ENCODE data around the gene PTPN14. TPM values are rescaled to one million over a fixed set of nuclear protein-coding genes. Genes with fewer than 3 reads are reported as not detected.
"Not testable (repeated sequence)": the region's sequence is repeated elsewhere in the genome, so short reads cannot be mapped to it uniquely, and the experiment has no call there.

Gene PTPN14
- total RNA-seq, 2 donors from 2014 or later: 0.05 TPM; not detected in 1

DNA sequence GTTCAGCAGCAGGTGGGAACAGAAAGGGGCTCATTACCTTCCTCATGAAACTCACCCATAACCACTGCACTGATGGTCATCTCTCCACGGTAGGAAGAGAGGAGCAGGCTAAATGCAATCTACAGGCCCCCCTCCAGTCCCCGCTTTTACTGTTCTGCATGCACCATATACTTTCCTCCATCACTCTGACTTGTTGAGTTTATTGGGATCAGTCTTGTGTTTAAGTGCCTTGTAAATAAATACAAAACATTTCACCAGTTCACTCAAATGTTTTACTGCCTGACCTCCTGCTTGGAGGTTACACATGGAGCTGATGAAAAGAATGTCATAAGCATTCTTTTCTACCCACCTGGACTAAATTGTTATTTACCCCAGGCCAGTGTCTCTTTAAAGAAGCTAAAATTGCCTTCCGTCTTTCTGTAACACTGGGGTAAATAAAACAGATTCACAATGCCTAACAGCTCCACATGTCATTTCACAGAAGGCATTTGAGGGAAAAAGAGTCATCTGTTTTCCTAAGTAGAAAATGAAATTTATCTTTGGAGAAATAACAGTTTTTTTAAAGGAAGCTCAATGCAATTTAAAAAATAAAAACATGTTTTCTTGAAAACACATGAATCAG, 30.7 kb downstream of the PTPN14 start:
- no peak for DNase-seq
- Mint-ChIP-seq H3K27me3 (peaks cover 29% of the 10 kb centered on the region), H3K4me1 (peaks cover 5% of the 10 kb centered on the region), H3K36me3 (ENCODE audit: low read depth) (no peaks in the 10 kb centered on the region), H3K4me3 (no peak overlapping the region), H3K27ac (no peak overlapping the region)
- ATAC-seq: no peak
- H3K9me3 ChIP-seq (ENCODE audit: control insufficient read depth, low read length, poor library complexity, severe bottlenecking): no peaks in the 10 kb centered on the region

DNA sequence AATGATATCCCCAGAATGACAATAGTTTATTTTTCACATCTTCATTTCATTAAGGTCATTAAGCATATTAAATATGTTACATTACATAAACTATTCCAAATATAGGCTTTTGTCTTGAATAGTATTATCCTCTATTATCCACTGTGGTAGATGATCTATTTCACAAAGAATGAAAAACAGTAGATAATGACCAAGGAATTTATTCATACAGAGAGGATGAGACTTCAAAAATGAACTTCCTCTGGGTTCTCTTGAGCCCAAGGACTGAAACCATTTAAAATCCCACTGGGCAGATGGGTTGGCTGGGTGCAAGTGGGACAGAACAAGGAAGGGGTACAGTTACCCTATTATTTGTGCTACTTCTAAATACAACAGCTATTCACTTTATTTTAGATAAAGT, 33.0 kb downstream of the PTPN14 start:
- Mint-ChIP-seq H3K27ac (no peak overlapping the region), H3K27me3 (peaks cover 29% of the 10 kb centered on the region), H3K36me3 (ENCODE audit: low read depth) (no peaks in the 10 kb centered on the region), H3K4me3 (no peak overlapping the region), H3K4me1 (no peaks in the 10 kb centered on the region)
- ATAC-seq (no peak), DNase-seq (no peak)
- no peaks in the 10 kb centered on the region for H3K9me3 ChIP-seq (ENCODE audit: control insufficient read depth, low read length, poor library complexity, severe bottlenecking)

DNA sequence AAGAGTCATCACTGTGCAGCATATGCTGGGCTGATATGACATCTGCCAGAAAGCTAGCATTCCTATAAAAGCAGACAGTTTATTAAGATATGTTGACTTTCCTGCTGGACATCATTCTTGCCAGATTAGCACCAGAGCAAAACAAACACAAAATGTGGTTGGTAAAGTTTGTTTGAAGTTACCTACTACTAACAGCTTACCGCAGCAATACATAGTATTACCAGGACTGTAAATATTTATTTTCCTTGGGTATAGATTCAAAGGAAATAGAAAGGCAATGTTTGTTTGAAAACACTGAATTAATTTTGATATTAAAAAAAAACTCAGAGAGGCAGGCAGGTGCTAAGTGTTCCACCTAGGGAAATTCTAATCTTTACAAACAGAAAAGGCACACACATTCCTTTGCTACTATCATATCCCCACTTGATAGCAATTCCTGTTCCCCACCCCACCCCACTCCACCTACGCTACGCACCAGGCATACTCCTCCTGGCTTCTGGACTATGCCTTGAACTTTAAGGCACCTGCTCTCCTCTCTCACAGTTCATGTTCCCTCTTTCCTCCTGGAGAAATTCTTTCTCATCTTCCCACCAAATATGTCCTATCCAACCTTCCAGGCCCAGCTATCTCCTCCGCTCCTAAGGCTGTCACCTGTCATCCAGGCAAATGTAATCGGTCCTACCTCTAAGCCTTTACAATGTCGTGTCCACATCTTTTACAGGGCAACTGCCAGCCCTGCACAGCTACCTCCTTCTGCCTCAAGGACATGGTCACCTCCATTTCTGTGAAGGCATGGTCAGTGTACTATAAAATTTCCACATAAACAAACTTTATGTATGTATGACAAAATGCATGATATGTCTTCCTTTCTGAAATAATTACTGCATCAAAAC, 34.7 kb downstream of the PTPN14 start:
- H3K9me3 ChIP-seq (ENCODE audit: control insufficient read depth, low read length, poor library complexity, severe bottlenecking): no peaks in the 10 kb centered on the region
- ATAC-seq: no peak
- Mint-ChIP-seq H3K27me3 (peaks cover 37% of the 10 kb centered on the region), H3K36me3 (ENCODE audit: low read depth) (no peaks in the 10 kb centered on the region), H3K4me3 (no peak overlapping the region), H3K27ac (no peak overlapping the region), H3K4me1 (no peaks in the 10 kb centered on the region)
- no peak for DNase-seq

DNA sequence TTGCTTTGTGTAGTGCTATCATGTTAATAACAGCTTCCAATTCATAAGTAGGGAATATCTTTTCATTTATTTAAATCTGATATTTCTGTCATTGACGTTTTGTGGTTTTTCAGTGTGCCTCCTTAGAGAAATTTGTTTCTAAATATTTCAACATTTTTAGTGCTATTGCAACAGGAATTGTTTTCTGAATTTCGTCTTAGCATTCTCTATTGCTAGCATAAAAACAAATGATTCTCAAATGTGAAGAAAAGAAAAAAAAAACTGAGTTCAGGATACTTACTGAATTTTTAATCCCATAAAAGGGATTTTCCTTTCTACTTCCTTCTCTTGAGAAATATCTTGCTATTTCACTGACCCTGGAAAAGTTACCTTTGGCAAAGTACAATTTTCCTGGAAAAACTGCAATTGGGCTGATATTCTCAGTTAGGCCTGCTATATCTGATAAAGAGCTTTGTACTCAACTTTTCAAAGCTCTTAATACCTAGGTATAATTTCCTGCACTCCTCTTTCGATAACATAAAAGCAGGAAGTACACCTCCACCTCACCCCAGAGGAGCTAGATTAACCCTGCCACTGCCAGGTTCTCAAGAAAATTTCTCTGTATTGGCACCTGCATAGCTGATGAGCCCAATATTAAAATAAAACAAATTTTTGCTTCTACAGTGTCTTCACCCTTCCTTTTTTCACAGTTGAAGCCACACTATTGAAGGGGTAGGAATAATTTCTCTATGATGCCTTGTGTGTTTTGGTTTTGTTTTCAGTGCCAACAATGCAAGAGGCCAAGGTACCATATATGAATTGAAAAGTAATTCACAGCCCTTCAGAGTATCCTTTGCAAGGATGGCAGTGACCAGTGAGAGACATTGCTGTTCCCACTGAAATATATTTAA, 35.6 kb downstream of the PTPN14 start:
- no peaks in the 10 kb centered on the region for H3K9me3 ChIP-seq (ENCODE audit: control insufficient read depth, low read length, poor library complexity, severe bottlenecking)
- Mint-ChIP-seq H3K27ac (no peak overlapping the region), H3K4me3 (no peak overlapping the region), H3K27me3 (peaks cover 30% of the 10 kb centered on the region), H3K4me1 (no peaks in the 10 kb centered on the region), H3K36me3 (ENCODE audit: low read depth) (no peaks in the 10 kb centered on the region)
- DNase-seq: no peak
- no peak for ATAC-seq

DNA sequence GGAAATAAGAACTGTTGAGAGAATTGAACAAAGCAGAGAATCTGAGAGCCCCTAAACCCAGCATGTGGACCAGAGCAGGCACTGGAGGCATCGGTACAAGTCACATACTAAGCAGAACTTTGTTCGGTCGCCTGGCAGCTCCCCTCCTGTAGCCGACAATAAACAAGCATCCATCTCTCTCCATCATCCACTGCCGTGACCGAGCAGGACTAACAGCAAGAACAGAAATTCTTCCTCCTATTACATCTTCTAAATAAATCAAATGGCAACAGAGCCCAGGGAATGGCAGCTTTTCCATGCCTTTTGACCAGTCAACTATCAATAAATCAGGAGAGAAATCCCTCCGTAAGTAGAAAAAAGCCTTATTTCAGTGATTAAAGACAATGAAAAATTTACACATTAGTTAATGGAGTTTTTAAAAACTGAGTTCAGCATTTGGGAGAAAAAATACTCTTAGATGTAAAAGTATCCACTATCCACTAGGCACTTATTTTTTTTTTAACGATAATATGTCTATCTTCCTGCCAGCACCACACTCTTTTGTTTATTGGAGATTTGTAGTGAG, 36.5 kb downstream of the PTPN14 start:
- peaks cover 37% of the 10 kb centered on the region for H3K27me3 Mint-ChIP-seq
- no peak for DNase-seq
- no peaks in the 10 kb centered on the region for H3K36me3 Mint-ChIP-seq (ENCODE audit: low read depth)
- H3K4me3 Mint-ChIP-seq: no peak overlapping the region
- no peaks in the 10 kb centered on the region for H3K4me1 Mint-ChIP-seq
- no peak for ATAC-seq
- H3K9me3 ChIP-seq (ENCODE audit: control insufficient read depth, low read length, poor library complexity, severe bottlenecking): no peaks in the 10 kb centered on the region
- H3K27ac Mint-ChIP-seq: no peak overlapping the region

DNA sequence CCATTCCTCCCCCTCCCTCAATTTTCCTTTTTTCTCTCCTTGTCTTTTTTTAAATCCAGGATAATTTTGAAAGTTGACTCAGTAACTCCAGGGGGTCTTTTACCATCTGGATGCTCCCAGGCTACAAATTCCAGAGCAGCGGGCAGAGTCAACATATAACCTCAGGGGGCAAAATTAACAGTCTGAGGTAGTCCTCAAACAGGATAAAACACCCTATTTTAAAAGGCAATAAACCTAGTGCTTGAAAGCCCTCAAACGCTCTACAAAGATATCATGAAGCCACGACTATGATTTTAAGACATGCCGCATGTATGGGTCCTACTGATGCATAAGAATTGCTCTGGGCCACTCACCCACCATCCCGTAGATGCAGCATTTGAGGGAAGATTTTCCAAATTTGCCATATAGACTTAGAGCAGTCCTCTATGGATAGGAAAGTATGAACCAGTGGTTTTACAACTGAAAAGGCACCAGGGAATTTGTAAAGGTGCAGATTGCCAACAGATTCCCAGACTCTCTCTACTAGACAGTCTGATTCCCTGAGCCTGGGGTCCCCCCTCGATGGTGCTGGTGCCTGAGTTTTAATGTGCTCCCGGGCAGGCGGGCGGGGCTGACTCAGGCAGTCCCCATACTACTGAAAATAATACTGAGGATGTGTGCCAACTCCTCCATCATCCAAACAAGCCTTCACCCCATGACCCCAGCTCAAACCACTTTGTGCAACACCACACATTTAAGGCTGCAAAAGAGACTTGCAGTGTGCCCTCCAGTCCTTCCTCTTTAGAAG, 37.2 kb downstream of the PTPN14 start:
- ATAC-seq (no peak), DNase-seq (no peak)
- Mint-ChIP-seq H3K27ac (no peak overlapping the region), H3K36me3 (ENCODE audit: low read depth) (no peaks in the 10 kb centered on the region), H3K4me3 (no peak overlapping the region), H3K27me3 (peaks cover 40% of the 10 kb centered on the region), H3K4me1 (no peaks in the 10 kb centered on the region)
- H3K9me3 ChIP-seq (ENCODE audit: control insufficient read depth, low read length, poor library complexity, severe bottlenecking): no peaks in the 10 kb centered on the region

DNA sequence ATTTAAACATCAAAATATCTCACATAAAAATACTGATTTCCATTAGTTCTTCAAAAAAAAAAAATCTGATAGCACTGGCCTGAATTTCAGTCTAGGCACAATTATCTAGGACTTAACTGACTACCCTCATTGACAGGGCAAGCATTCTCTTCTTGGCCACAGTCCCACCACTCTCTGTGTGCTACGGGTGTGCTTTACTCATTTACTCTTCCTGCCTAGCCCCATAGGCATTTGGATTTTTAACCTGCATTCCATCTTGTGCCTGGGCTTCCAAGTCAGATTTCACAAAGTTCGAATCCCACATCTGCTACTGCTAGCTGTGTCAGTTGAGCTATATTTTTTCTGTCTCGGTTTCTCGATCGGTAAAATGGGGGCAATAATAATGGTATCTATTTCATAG, 38.0 kb downstream of the PTPN14 start:
- Mint-ChIP-seq H3K36me3 (ENCODE audit: low read depth) (no peaks in the 10 kb centered on the region), H3K4me3 (no peak overlapping the region), H3K4me1 (no peaks in the 10 kb centered on the region), H3K27ac (no peak overlapping the region), H3K27me3 (peaks cover 40% of the 10 kb centered on the region)
- no peaks in the 10 kb centered on the region for H3K9me3 ChIP-seq (ENCODE audit: control insufficient read depth, low read length, poor library complexity, severe bottlenecking)
- DNase-seq (no peak), ATAC-seq (no peak)

- Mint-ChIP-seq H3K27ac (no peak overlapping the region), H3K27me3 (peaks cover 45% of the 10 kb centered on the region), H3K4me1 (no peaks in the 10 kb centered on the region), H3K36me3 (ENCODE audit: low read depth) (no peaks in the 10 kb centered on the region), H3K4me3 (no peak overlapping the region)
- no peak for DNase-seq
- no peaks in the 10 kb centered on the region for H3K9me3 ChIP-seq (ENCODE audit: control insufficient read depth, low read length, poor library complexity, severe bottlenecking)
- ATAC-seq: no peak
These were observed 39.8 kb downstream of the PTPN14 start for GRCh38 chr1:214511639-214511998.

GRCh38 chr1:214510914-214511638, 40.3 kb downstream of the PTPN14 start:
- DNase-seq: no peak
- Mint-ChIP-seq H3K4me1 (no peaks in the 10 kb centered on the region), H3K27me3 (peaks cover 46% of the 10 kb centered on the region), H3K4me3 (no peak overlapping the region), H3K27ac (no peak overlapping the region), H3K36me3 (ENCODE audit: low read depth) (no peaks in the 10 kb centered on the region)
- no peaks in the 10 kb centered on the region for H3K9me3 ChIP-seq (ENCODE audit: control insufficient read depth, low read length, poor library complexity, severe bottlenecking)
- ATAC-seq: no peak

- Mint-ChIP-seq H3K27ac (no peak overlapping the region), H3K4me1 (no peaks in the 10 kb centered on the region), H3K27me3 (peaks cover 50% of the 10 kb centered on the region), H3K36me3 (ENCODE audit: low read depth) (no peaks in the 10 kb centered on the region), H3K4me3 (no peak overlapping the region)
- no peak for DNase-seq
- ATAC-seq: no peak
- H3K9me3 ChIP-seq (ENCODE audit: control insufficient read depth, low read length, poor library complexity, severe bottlenecking): no peaks in the 10 kb centered on the region
These were observed 40.9 kb downstream of the PTPN14 start for GRCh38 chr1:214510477-214510876.

GRCh38 chr1:214509622-214510021, 41.8 kb downstream of the PTPN14 start:
- not testable (repeated sequence) for ATAC-seq; H3K36me3 Mint-ChIP-seq (ENCODE audit: low read depth); H3K4me1 Mint-ChIP-seq; DNase-seq; H3K27ac Mint-ChIP-seq; H3K4me3 Mint-ChIP-seq; H3K9me3 ChIP-seq (ENCODE audit: control insufficient read depth, low read length, poor library complexity, severe bottlenecking)
- H3K27me3 Mint-ChIP-seq: peaks cover 54% of the 10 kb centered on the region

GRCh38 chr1:214506972-214507431, 44.4 kb downstream of the PTPN14 start:
- Mint-ChIP-seq H3K4me1 (no peaks in the 10 kb centered on the region), H3K36me3 (ENCODE audit: low read depth) (peaks cover 3% of the 10 kb centered on the region), H3K4me3 (no peak overlapping the region), H3K27me3 (peaks cover 51% of the 10 kb centered on the region), H3K27ac (no peak overlapping the region)
- H3K9me3 ChIP-seq (ENCODE audit: control insufficient read depth, low read length, poor library complexity, severe bottlenecking): no peaks in the 10 kb centered on the region
- no peak for ATAC-seq
- DNase-seq: no peak
